Liver (tissue), 3 donors: ENCODE results near the gene ANKS3.

Experiments used
- ATF3 ChIP-seq: IDR thresholded peaks from 2 replicates; pipeline ENCODE4 v1.6.1; 2016; ENCODE audit warnings: antibody characterized with exemption
- CTCF ChIP-seq: fragments of 150-350 bp; IDR thresholded peaks from 2 replicates; pipeline ENCODE4 v1.5.1; 2017; ENCODE audit warnings: improper control_type of control experiment, low read depth, low read length; ENCODE audit not compliant: missing input control
- JUND ChIP-seq, 2 donors: IDR thresholded peaks; 2 replicates each; pipeline ENCODE4 v1.6.1; 2016; ENCODE audit warnings: antibody characterized with exemption in 2 of 2
- REST ChIP-seq: IDR thresholded peaks from 2 replicates; pipeline ENCODE4 v1.6.1; 2016; ENCODE audit warnings: antibody characterized with exemption, mild to moderate bottlenecking
- YY1 ChIP-seq: IDR thresholded peaks from 2 replicates; pipeline ENCODE4 v1.6.1; 2016; ENCODE audit warnings: antibody characterized with exemption, mild to moderate bottlenecking
- donor health status: healthy.
- donor health status: healthy.

GRCh38 chr16:4748682-4749411 is 14.8 kb upstream of the ANKS3 start:
- TF ChIP-seq CTCF = no peak
- no peak for TF ChIP-seq ATF3
- no peak for TF ChIP-seq REST
- no peak for TF ChIP-seq JUND (IDR thresholded peaks at IDR 0.05)
- no peak for TF ChIP-seq YY1
